ENCODE measurements around the gene BACH1. TPM values are rescaled to one million over a fixed set of nuclear protein-coding genes. Genes with fewer than 3 reads are reported as not detected.

Gene BACH1
- total RNA-seq, 1 donor from 2014 or later: 152 TPM

DNA sequence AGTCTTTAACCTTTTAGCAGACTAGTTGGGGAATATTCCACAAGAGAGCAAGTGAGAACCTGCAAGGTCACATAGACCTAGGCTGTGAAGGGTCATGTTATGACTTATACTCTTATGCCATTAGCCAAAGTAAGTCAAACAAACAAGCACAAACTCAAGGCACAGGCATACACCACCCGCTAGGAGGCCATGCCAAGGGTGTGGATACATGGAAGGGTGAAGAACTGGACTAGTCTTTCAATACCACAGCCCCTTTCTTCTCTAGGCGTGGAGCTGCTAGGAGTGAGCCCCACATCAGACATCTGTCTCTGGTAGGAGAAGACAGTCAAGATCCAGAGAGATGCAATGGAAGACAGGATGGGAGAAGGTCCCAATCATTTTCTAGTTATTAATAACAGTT is 68.6 kb downstream of the BACH1 start:
- CTCF ChIA-PET: interaction anchor here (1.8 kb wide), 1 partner anchor 280 kb away, joined by 4 read pairs; no protein-coding TSS in a partner anchor
- ATAC-seq (ENCODE audit: low read depth): no peak
- Mint-ChIP-seq H3K27me3 (no peaks in the 10 kb centered on the region), H3K4me1 (peaks cover 5% of the 10 kb centered on the region), H3K27ac (no peak overlapping the region), H3K4me3 (no peak overlapping the region), H3K36me3 (ENCODE audit: low read depth) (peaks cover 59% of the 10 kb centered on the region), H3K9me3 (peaks cover 2% of the 10 kb centered on the region)
- POLR2A ChIA-PET: interaction anchor here (1.5 kb wide), 1 partner anchor 69 kb away, joined by 3 read pairs; the partner anchor contains the start of gene BACH1
- intact Hi-C loops (cut with micrococcal nuclease): no loop called here
- TF ChIP-seq, protein P1, sequence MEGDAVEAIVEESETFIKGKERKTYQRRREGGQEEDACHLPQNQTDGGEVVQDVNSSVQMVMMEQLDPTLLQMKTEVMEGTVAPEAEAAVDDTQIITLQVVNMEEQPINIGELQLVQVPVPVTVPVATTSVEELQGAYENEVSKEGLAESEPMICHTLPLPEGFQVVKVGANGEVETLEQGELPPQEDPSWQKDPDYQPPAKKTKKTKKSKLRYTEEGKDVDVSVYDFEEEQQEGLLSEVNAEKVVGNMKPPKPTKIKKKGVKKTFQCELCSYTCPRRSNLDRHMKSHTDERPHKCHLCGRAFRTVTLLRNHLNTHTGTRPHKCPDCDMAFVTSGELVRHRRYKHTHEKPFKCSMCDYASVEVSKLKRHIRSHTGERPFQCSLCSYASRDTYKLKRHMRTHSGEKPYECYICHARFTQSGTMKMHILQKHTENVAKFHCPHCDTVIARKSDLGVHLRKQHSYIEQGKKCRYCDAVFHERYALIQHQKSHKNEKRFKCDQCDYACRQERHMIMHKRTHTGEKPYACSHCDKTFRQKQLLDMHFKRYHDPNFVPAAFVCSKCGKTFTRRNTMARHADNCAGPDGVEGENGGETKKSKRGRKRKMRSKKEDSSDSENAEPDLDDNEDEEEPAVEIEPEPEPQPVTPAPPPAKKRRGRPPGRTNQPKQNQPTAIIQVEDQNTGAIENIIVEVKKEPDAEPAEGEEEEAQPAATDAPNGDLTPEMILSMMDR (IDR thresholded peaks at IDR 0.05): no peak
- DNase-seq: no peak

DNA sequence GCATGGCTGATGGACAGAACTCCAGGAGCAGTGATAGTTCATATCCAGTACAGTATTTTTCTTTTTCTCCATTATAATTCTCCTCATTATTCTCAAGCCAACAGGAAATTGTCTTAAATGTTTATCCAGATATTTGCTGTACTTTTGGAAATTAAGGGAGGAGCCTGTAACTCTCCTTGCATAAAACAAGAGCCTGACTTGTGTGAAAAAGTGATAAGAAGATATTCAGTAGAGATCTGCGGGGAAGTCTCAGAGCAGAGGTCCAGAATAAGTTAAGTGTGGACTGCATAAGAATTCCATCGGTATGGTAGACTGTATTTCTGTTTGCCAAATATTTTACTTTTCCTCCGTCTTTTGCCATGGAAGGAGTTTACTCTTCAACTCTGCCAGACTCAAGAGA is 70.2 kb downstream of the BACH1 start:
- no peak for ATAC-seq (ENCODE audit: low read depth)
- peaks cover 2% of the 10 kb centered on the region for H3K9me3 Mint-ChIP-seq
- no peak overlapping the region for H3K4me3 Mint-ChIP-seq
- TF ChIP-seq, protein P1 (IDR thresholded peaks at IDR 0.05): no peak
- DNase-seq: no peak
- intact Hi-C loops (cut with micrococcal nuclease): no loop called here
- H3K27ac Mint-ChIP-seq: no peak overlapping the region
- CTCF ChIA-PET: interaction anchor here (5.8 kb wide), 1 partner anchor 279 kb away, joined by 91 read pairs; no protein-coding TSS in a partner anchor
- POLR2A ChIA-PET: interaction anchor here (0.6 to 1.2 kb wide), 3 partner anchors 11 to 69 kb away, joined by 3 to 5 read pairs (median 3); no protein-coding TSS in a partner anchor
- no peaks in the 10 kb centered on the region for H3K27me3 Mint-ChIP-seq
- peaks cover 59% of the 10 kb centered on the region for H3K36me3 Mint-ChIP-seq (ENCODE audit: low read depth)
- H3K4me1 Mint-ChIP-seq: peaks cover 7% of the 10 kb centered on the region

DNA sequence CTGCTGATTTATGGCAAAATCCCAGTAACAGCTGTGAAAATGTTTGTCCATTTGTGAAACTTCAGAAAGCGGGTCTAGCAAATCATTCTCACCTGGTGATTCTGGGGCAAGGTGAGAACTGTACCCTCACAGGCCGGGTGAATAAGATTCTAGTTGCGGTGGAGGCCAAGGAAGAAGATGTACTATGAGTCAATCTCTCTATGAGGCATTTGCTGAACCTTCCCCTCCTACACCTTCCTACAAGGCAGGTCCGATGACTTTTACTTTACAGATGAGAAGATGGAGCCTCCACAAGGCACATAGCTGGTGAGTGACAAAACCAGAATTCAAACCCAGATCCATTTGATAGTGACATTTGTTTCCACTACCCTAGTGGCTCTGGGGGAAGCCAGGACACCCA is 72.7 kb downstream of the BACH1 start:
- no peak overlapping the region for H3K4me3 Mint-ChIP-seq
- intact Hi-C loops (cut with micrococcal nuclease): loop anchor here (5.0 kb wide), 1 partner anchor 34 kb away; no protein-coding TSS in a partner anchor
- TF ChIP-seq, protein P1 (IDR thresholded peaks at IDR 0.05): no peak
- POLR2A ChIA-PET: interaction anchor here (1.0 to 1.4 kb wide), 5 partner anchors 72 to 299 kb away, joined by 3 to 10 read pairs (median 4); partner anchors contain the start of gene BACH1
- H3K9me3 Mint-ChIP-seq: peaks cover 2% of the 10 kb centered on the region
- H3K27ac Mint-ChIP-seq: peak overlapping the region; percentile 31
- DNase-seq (no peak), ATAC-seq (ENCODE audit: low read depth) (no peak)
- peaks cover 55% of the 10 kb centered on the region for H3K36me3 Mint-ChIP-seq (ENCODE audit: low read depth)
- peaks cover 9% of the 10 kb centered on the region for H3K4me1 Mint-ChIP-seq
- no peaks in the 10 kb centered on the region for H3K27me3 Mint-ChIP-seq
- CTCF ChIA-PET: interaction anchor here (0.7 to 5.8 kb wide), 24 partner anchors 11 to 478 kb away, joined by 3 to 91 read pairs (median 4); partner anchors contain the start of gene BACH1

DNA sequence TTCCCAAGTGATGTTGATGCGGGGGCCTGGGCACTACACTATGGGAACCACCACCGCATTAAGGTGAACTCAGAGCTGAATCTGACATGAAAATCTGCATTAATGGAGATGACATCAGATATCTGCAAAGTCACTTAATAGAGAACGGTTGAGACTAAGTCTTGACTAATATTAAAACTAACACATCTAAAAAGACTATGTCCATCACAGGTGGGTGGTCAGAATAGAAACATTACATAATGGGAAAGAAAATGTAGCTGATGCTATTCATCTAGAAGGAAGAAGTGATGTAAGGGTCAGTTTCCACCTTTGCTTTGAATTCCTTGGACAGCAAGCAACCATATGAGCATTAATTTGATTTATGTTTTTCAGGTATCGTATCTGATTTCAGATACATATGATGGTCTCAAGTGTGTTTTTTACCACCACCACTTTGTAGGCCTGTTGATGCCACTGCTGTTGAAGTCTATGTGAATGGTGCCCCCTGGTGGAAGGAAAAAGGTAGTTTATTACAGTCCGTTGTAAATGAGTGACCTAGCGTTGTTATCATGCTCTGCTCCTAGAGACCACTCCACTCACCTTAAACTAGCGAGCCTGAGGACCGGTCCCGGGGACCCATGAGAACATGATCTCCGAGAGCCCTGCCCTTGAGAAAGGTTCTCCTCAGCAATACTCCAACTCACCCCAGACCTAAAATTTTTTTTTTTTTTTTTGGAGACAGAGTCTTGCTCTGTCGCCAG is 73.5 kb downstream of the BACH1 start:
- Mint-ChIP-seq H3K4me3 (no peak overlapping the region), H3K27ac (peak overlapping the region; percentile 46), H3K9me3 (no peaks in the 10 kb centered on the region), H3K36me3 (ENCODE audit: low read depth) (peaks cover 49% of the 10 kb centered on the region), H3K4me1 (peaks cover 13% of the 10 kb centered on the region), H3K27me3 (no peaks in the 10 kb centered on the region)
- no peak for DNase-seq
- ChIA-PET CTCF (interaction anchor here (0.7 to 5.8 kb wide), 24 partner anchors 12 to 477 kb away, joined by 3 to 91 read pairs (median 4); partner anchors contain the start of gene BACH1), POLR2A (interaction anchor here (1.0 to 1.4 kb wide), 5 partner anchors 72 to 300 kb away, joined by 3 to 10 read pairs (median 4); partner anchors contain the start of gene BACH1)
- TF ChIP-seq, protein P1 (IDR thresholded peaks at IDR 0.05): peak; percentile 66
- intact Hi-C loops (cut with micrococcal nuclease): loop anchor here (1.0 to 5.0 kb wide), 8 partner anchors 23 to 477 kb away; no protein-coding TSS in a partner anchor
- ATAC-seq (ENCODE audit: low read depth): peak; percentile 83

DNA sequence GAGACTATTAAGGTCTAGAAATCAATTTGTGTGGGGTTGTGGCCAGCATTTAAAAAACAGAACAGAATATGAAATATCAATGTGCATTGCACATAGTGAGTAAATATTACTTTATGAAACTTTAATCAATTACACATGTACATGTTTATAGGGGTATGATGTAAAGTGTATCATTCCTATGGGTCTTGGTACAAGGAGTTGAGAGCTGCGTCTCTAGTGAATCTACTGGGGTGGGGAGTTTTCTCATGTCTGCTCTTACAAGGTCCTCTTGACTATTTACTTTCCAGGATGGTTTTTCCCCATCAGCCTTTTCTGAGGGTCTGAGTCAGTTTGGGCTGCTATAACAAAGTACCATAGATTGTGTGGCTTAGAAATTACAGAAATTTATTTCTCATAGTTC is 75.8 kb downstream of the BACH1 start:
- DNase-seq (no peak), ATAC-seq (ENCODE audit: low read depth) (no peak)
- Mint-ChIP-seq H3K27ac (no peak overlapping the region), H3K9me3 (no peaks in the 10 kb centered on the region), H3K36me3 (ENCODE audit: low read depth) (peaks cover 38% of the 10 kb centered on the region), H3K4me3 (no peak overlapping the region), H3K27me3 (no peaks in the 10 kb centered on the region), H3K4me1 (peaks cover 13% of the 10 kb centered on the region)
- POLR2A ChIA-PET: no interaction called here
- TF ChIP-seq, protein P1 (IDR thresholded peaks at IDR 0.05): no peak
- intact Hi-C loops (cut with micrococcal nuclease): loop anchor here (5.0 kb wide), 1 partner anchor 37 kb away; no protein-coding TSS in a partner anchor
- CTCF ChIA-PET: interaction anchor here (1.5 to 5.8 kb wide), 2 partner anchors 26 to 285 kb away, joined by 3 to 91 read pairs; no protein-coding TSS in a partner anchor

All from activated B cell treated with CpG ODN at 0.5 μM for 24 hours (primary cell).